Small intestine (tissue), 7 donors: ENCODE measurements around the gene IPCEF1. TPM values are rescaled to one million over a fixed set of nuclear protein-coding genes. Genes with fewer than 3 reads are reported as not detected.
A peak's percentile ranks its signal among the peaks of the same experiment; 100 is the strongest.

Source experiments
- DNase-seq, 2 donors: peaks; one replicate each; pipeline versions ENCODE4 v3.0.0 to v3.0.0-alpha.2; 2013
- FAIRE-seq: peaks from 2 replicates; lab custom pipeline; 2012; peaks lifted over from hg19 to GRCh38; lab: Jason Lieb, UNC
- H3K27ac ChIP-seq, 3 donors: one replicate each; pipeline ENCODE4 v1.5.1; 2013; ENCODE audit warnings: low read length in 2 of 3, mild to moderate bottlenecking in 2 of 3, control low read depth in 1 of 3, inconsistent platforms in 1 of 3, low read depth in 1 of 3, moderate library complexity in 1 of 3
- H3K27me3 ChIP-seq, 3 donors: one replicate each; pipeline ENCODE4 v1.6.1; 2013; ENCODE audit warnings: low read length in 3 of 3, inconsistent platforms in 1 of 3; ENCODE audit not compliant: control insufficient read depth in 3 of 3, insufficient read depth in 3 of 3
- H3K36me3 ChIP-seq, 3 donors: one replicate each; pipeline ENCODE4 v1.6.1; 2013; ENCODE audit warnings: low read length in 3 of 3, inconsistent platforms in 1 of 3, low read depth in 1 of 3, mild to moderate bottlenecking in 1 of 3, moderate library complexity in 1 of 3; ENCODE audit not compliant: control insufficient read depth in 3 of 3, insufficient read depth in 2 of 3
- H3K4me1 ChIP-seq, 3 donors: one replicate each; pipeline ENCODE4 v1.6.1; 2013; ENCODE audit warnings: low read length in 2 of 3, inconsistent platforms in 1 of 3, low read depth in 1 of 3, mild to moderate bottlenecking in 1 of 3, moderate library complexity in 1 of 3; ENCODE audit not compliant: control insufficient read depth in 3 of 3, insufficient read depth in 2 of 3
- H3K4me3 ChIP-seq, 3 donors: one replicate each; pipeline ENCODE4 v1.5.1; 2013; ENCODE audit warnings: low read length in 3 of 3, control low read depth in 1 of 3, inconsistent platforms in 1 of 3, low read depth in 1 of 3, mild to moderate bottlenecking in 1 of 3, moderate library complexity in 1 of 3
- H3K9me3 ChIP-seq, 2 donors: one replicate each; pipeline ENCODE4 v1.6.1; 2013; ENCODE audit warnings: low read depth in 1 of 2, low read length in 1 of 2; ENCODE audit not compliant: control insufficient read depth in 2 of 2, insufficient read depth in 1 of 2
- WGBS, 3 donors: extraction: QIAGEN DNeasy Blood & Tissue Kit; methylation state at CpG; one replicate each; pipeline ENCODE4 v1.1.7; 2013; 5-methylcytosine and 5-hydroxymethylcytosine counted together
- polyA plus RNA-seq, 4 donors: library from polyadenylated mRNA; stranded (reverse) in 3 of 4; unstranded in 1 of 4; fragments of 200-250 nt in 3 of 4; fragments of 120-200 nt in 1 of 4; gene quantifications; one replicate each; pipeline versions ENCODE4 v1.2.1 to v1.2.3, GENCODE V29; 2013
- donor health status: healthy with polysubstance abuse.
- donor health status: control.
- donor health status: control.
- donor health status: Bipolar disorder and iron deficiency.
- donor health status: healthy.

The IPCEF1 gene
- polyA plus RNA-seq, 4 donors: 0.45 to 2.1 (median 0.79) TPM

DNA sequence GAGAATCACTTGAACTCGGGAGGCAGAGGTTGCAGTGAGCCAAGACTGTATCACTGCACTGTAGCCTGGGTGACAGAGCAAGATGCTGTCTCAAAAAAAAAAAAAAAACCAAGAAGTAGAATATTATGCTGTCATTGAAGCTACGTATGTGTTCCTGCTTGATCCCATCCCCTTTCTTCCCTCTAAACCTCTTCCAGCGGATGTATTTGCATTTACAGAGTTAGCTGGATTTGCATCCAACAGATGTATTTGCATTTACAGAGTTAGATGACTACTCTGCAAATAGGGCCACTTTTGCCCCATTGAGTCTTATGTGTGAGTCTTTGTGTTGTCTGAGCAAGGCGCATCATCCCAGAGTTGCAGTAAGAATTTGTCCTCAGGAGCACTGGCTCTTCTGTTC lies 24.9 kb upstream of the IPCEF1 start:
- Histone ChIP-seq H3K4me1 (peaks cover 0 to 4% (median 0%) of the 10 kb centered on the region in 3 donors), H3K36me3 (no peaks in the 10 kb centered on the region), H3K27me3 (no peaks in the 10 kb centered on the region), H3K4me3 (no peak overlapping the region), H3K9me3 (peaks cover 0 to 5% of the 10 kb centered on the region in 2 donors), H3K27ac (no peak overlapping the region)
- DNase-seq (no peak), FAIRE-seq (no peak)
- 88 to 94% (median 90%) methylated on average over 4 of the region's 4 CpGs for WGBS, 3 donors

DNA sequence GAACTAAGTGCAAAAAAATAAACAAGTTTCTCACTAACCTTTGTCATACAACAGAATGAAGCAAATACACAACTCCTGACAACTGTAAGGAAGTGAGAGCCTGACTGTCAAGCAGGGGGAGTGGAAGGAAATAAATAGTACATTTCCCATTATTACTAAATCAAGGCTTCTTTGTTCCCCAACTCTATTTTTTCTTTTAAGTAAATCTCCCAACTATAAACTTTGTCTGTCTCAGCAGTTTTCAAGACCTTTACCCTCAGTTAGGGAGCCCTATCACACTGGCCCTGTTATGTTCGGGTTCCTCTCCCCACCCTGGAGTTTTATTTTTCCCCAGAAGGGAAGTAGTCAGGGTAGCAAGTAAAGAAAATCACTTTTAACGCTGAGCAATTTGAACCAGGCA lies 24.1 kb upstream of the IPCEF1 start:
- Histone ChIP-seq H3K27ac (peak overlapping the region in 1 of 3 donors; percentile 19), H3K27me3 (no peaks in the 10 kb centered on the region), H3K36me3 (no peaks in the 10 kb centered on the region), H3K4me1 (peaks cover 0 to 4% (median 0%) of the 10 kb centered on the region in 3 donors), H3K9me3 (peaks cover 0 to 5% of the 10 kb centered on the region in 2 donors), H3K4me3 (no peak overlapping the region)
- no peak for FAIRE-seq
- 6 to 35% (median 6%) methylated on average over 2 of the region's 2 CpGs for WGBS, 3 donors
- peak; percentile 11 to 31 for DNase-seq

DNA sequence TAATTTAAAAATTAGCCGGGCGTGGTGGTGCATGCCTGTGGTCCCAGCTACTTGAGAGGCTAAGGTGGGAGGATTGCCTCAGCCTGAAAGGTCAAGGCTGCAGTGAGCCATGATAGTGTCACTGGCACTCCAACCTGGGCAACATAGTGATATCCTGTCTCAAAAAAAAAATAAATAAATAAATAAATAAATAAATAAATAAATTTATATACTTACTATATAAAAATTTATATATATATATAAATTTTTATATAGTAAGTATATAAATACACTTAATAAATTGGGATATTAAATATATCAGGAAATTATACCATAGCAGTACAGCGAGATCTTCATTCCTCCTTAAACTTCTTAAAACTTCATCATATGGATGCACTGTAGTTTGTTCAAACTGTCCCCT lies 23.0 kb upstream of the IPCEF1 start:
- H3K27me3 ChIP-seq: no peaks in the 10 kb centered on the region
- H3K4me1 ChIP-seq: peaks cover 0 to 4% (median 0%) of the 10 kb centered on the region in 3 donors
- no peak for FAIRE-seq
- H3K36me3 ChIP-seq: no peaks in the 10 kb centered on the region
- no peak overlapping the region for H3K27ac ChIP-seq
- DNase-seq: no peak
- H3K9me3 ChIP-seq: peaks cover 0 to 5% of the 10 kb centered on the region in 2 donors
- 95 to 98% (median 96%) methylated on average over 3 of the region's 3 CpGs for WGBS, 3 donors
- no peak overlapping the region for H3K4me3 ChIP-seq

DNA sequence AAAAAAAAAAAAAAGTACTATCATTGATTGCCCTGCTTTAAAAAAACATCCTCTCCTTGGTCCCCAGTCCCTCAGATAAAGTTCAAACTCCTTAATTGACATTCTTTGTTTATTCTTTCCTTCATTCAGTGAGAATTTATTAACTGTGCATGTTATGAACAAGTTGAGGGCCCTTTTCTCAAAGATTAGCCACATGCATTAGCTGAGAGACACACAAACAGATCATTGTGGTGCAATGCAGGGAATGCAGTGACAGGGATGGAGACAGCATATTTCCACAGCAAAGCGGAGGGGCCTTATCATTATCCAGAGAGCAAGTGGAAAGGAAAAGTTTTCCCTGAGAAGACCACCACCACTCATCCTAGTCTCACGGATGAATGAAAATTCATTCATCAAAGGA lies 21.9 kb upstream of the IPCEF1 start:
- FAIRE-seq: no peak
- Histone ChIP-seq H3K36me3 (no peaks in the 10 kb centered on the region), H3K27me3 (no peaks in the 10 kb centered on the region), H3K4me3 (no peak overlapping the region), H3K27ac (no peak overlapping the region), H3K9me3 (peaks cover 0 to 4% of the 10 kb centered on the region in 2 donors), H3K4me1 (peaks cover 0 to 4% (median 0%) of the 10 kb centered on the region in 3 donors)
- 86 to 96% (median 89%) methylated on average over 2 of the region's 2 CpGs for WGBS, 3 donors
- no peak for DNase-seq

DNA sequence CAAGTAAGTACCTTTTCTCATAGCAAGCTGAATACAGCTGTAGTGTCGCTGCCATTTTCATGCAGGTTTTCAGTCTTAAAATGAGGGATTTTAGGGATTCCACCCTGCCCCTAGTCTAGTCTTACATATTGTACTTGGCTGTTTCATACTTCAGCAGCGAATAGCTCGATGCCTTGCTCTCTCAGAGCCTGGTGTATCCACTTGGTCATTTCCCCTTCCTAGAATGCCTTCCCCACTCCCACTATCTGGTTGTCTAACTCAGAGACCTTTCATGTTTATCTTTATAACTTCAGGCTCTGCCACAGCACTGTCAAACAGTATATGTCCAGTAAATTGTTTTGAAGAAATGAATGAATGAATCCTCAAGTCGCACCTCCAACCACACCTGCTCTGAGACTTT lies 21.1 kb upstream of the IPCEF1 start:
- H3K36me3 ChIP-seq: no peaks in the 10 kb centered on the region
- no peaks in the 10 kb centered on the region for H3K27me3 ChIP-seq
- FAIRE-seq (no peak), DNase-seq (no peak)
- H3K4me3 ChIP-seq: no peak overlapping the region
- H3K27ac ChIP-seq: no peak overlapping the region
- WGBS, 3 donors: 79 to 86% (median 84%) methylated on average over 4 of the region's 4 CpGs
- no peaks in the 10 kb centered on the region for H3K9me3 ChIP-seq
- peaks cover 0 to 4% (median 0%) of the 10 kb centered on the region in 3 donors for H3K4me1 ChIP-seq

DNA sequence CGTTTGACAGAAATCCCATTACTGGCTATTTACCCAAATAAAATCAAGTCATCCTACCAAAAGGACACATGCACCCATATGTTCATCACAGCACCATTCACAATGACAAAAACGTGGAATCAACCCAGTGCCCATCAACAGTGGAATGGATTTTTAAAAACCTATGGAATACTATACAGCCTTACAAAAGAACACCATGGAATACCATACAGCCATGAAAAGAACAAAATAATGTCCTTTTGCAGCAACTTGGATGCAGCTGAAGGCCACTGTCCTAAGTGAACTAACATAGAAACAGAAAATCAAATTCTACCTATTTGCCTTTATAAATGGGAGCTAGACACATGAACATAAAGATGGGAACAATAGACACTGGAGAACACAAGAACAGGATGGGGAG lies 17.4 kb upstream of the IPCEF1 start:
- Histone ChIP-seq H3K27me3 (no peaks in the 10 kb centered on the region), H3K27ac (no peak overlapping the region), H3K4me3 (no peak overlapping the region), H3K36me3 (no peaks in the 10 kb centered on the region), H3K9me3 (no peaks in the 10 kb centered on the region), H3K4me1 (peaks cover 0 to 2% (median 0%) of the 10 kb centered on the region in 3 donors)
- 86 to 93% (median 90%) methylated on average over 2 of the region's 2 CpGs for WGBS, 3 donors
- FAIRE-seq (no peak), DNase-seq (no peak)

DNA sequence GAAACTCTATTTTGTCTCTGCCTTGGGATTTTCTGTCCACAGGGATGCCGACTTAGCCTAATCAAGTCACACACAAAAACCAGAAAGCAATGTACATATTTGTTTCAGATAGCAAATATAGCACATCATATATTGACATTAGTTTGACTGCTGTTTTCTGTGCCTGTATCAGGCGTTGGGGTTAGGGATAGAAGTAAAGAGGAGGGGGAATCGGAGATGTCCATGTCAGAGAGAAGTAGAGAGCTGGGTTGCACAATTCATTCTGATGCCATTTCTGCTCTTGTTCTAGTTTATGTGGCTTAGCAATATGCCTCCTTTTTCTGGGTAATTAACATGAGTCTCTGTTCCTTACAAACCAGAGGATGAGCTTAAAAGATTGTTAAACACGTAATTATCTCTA lies 14.7 kb upstream of the IPCEF1 start:
- DNase-seq (no peak), FAIRE-seq (no peak)
- Histone ChIP-seq H3K36me3 (no peaks in the 10 kb centered on the region), H3K4me1 (peaks cover 0 to 2% (median 0%) of the 10 kb centered on the region in 3 donors), H3K4me3 (no peak overlapping the region), H3K27me3 (no peaks in the 10 kb centered on the region), H3K27ac (no peak overlapping the region), H3K9me3 (no peaks in the 10 kb centered on the region)
- WGBS, 3 donors: 85 to 87% (median 87%) methylated on average over 4 of the region's 4 CpGs

DNA sequence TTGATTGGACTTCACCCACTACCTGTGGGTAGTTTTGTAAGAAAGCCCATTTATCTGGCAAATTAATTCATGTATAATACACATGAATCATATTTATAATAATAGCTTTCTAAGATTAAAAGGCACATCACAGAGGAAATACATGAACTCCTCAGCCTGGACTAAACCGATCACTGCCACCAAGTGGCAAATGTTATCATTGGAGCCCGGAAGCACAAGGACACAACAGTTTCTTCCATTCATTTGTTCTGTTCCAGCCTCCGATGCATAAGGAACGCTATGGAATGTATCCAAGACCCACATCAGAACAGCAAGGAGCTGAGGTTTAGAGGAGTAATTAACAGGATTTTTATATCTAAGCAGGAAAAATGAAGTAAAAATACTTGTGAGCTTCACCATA lies 13.9 kb upstream of the IPCEF1 start:
- no peaks in the 10 kb centered on the region for H3K9me3 ChIP-seq
- DNase-seq (peak; percentile 23 to 49), FAIRE-seq (no peak)
- H3K36me3 ChIP-seq: no peaks in the 10 kb centered on the region
- peaks cover 0 to 2% (median 0%) of the 10 kb centered on the region in 3 donors for H3K4me1 ChIP-seq
- WGBS, 3 donors: 4 to 16% (median 7%) methylated on average over 4 of the region's 4 CpGs
- H3K27me3 ChIP-seq: no peaks in the 10 kb centered on the region
- H3K27ac ChIP-seq: no peak overlapping the region
- no peak overlapping the region for H3K4me3 ChIP-seq
